CD4-positive, alpha-beta T cell (primary cell): ENCODE results near the gene SHISA5. TPM values are rescaled to one million over a fixed set of nuclear protein-coding genes. Genes with fewer than 3 reads are reported as not detected.

Experiments
- ATAC-seq: fragments of 200-7000 bp; cut with Tn5 transposase; one replicate; pipeline ENCODE4 v1.10.0; 2022; ENCODE audit warnings: mild to moderate bottlenecking; ENCODE audit not compliant: poor library complexity
- CTCF ChIA-PET: fragments of 350-600 bp; sonication (Branson Sonifier 250); formaldehyde crosslinking; loops from one replicate; lab custom pipeline; 2021; ENCODE audit warnings: antibody characterized with exemption, inconsistent platforms; lab: Charles Lee
- POLR2A ChIA-PET: fragments of 350-600 bp; sonication (Branson Sonifier 250); formaldehyde crosslinking; loops from one replicate; lab custom pipeline; 2021; ENCODE audit warnings: antibody characterized with exemption, inconsistent platforms; lab: Charles Lee
- DNase-seq, 14 experiments: peaks; one replicate each; pipeline ENCODE4 v3.0.0-alpha.2; 2013 to 2020; ENCODE audit warnings: mixed read lengths in 2 of 14
- H3K27ac ChIP-seq, 2 donors: one replicate each; pipeline versions ENCODE4 v1.5.1 to v1.7.0; 2013; ENCODE audit warnings: low read length in 2 of 2, low read depth in 1 of 2, mild to moderate bottlenecking in 1 of 2
- H3K27me3 ChIP-seq, 2 experiments: 1 replicate in 1 of 2; 2 replicates in 1 of 2; pipeline versions ENCODE4 v1.6.1 to v1.7.0; 2013; ENCODE audit warnings: low read length in 2 of 2, control low read depth in 1 of 2, mild to moderate bottlenecking in 1 of 2, moderate library complexity in 1 of 2; ENCODE audit not compliant: insufficient read depth in 2 of 2, control insufficient read depth in 1 of 2
- H3K36me3 ChIP-seq: one replicate; pipeline ENCODE4 v1.6.1; 2013; ENCODE audit warnings: low read length, control low read depth; ENCODE audit not compliant: insufficient read depth
- H3K4me1 ChIP-seq: one replicate; pipeline ENCODE4 v1.6.1; 2013; ENCODE audit warnings: low read length, control low read depth; ENCODE audit not compliant: insufficient read depth
- H3K4me3 ChIP-seq: one replicate; pipeline ENCODE4 v1.5.1; 2013; ENCODE audit warnings: mild to moderate bottlenecking, low read length, moderate library complexity
- H3K9me3 ChIP-seq, 2 experiments: 1 replicate in 1 of 2; 2 replicates in 1 of 2; pipeline versions ENCODE4 v1.6.1 to v1.7.0; 2013; ENCODE audit warnings: low read length in 2 of 2, mild to moderate bottlenecking in 2 of 2, control low read depth in 1 of 2, moderate library complexity in 1 of 2; ENCODE audit not compliant: control insufficient read depth in 1 of 2, insufficient read depth in 1 of 2
- H3K27ac Mint-ChIP-seq: one replicate; pipeline ENCODE4 v1.8.0; 2020; ENCODE audit warnings: mixed read lengths
- H3K27me3 Mint-ChIP-seq: one replicate; pipeline ENCODE4 v1.8.0; 2021; ENCODE audit warnings: mixed read lengths
- H3K36me3 Mint-ChIP-seq: one replicate; pipeline ENCODE4 v1.8.0; 2021; ENCODE audit warnings: low read depth, mixed read lengths
- H3K4me1 Mint-ChIP-seq: one replicate; pipeline ENCODE4 v1.8.0; 2021; ENCODE audit warnings: low read depth, mixed read lengths
- H3K4me3 Mint-ChIP-seq: one replicate; pipeline ENCODE4 v1.8.0; 2020; ENCODE audit warnings: mild to moderate bottlenecking, mixed read lengths
- H3K9me3 Mint-ChIP-seq: one replicate; pipeline ENCODE4 v1.8.0; 2020; ENCODE audit warnings: mixed read lengths
- intact Hi-C, 2 experiments: fragments of 100-400 bp; cut with DNase I in 1 of 2; cut with micrococcal nuclease in 1 of 2; formaldehyde crosslinking; loops; one replicate each; pipeline versions ENCODE4 v1.15.1 to v1.9.0; 2023 to 2025; cut with DNase I, micrococcal nuclease
- microRNA-seq: library from miRNA; unstranded; fragments of <30 nt; microRNA quantifications from one replicate; pipeline ENCODE4 v1.2.0, GENCODE V29; 2021; ENCODE audit warnings: borderline microRNAs expressed, borderline replicate concordance
- total RNA-seq, 174 experiments: library from RNA in 2 of 174; stranded (reverse) in 2 of 174; gene quantifications; one replicate each; pipeline ENCODE4 v1.2.3 and lab custom pipeline; 2021 to 2026
- TF ChIP-seq, protein P1 (sequence below): fragments of 200-600 bp; IDR thresholded peaks from one replicate; pipeline ENCODE4 v1.8.0; 2022; ENCODE audit warnings: antibody characterized with exemption, mild to moderate bottlenecking

SHISA5 gene
- total RNA-seq, 2 experiments from 2014 or later, result 102 to 109 TPM

DNA sequence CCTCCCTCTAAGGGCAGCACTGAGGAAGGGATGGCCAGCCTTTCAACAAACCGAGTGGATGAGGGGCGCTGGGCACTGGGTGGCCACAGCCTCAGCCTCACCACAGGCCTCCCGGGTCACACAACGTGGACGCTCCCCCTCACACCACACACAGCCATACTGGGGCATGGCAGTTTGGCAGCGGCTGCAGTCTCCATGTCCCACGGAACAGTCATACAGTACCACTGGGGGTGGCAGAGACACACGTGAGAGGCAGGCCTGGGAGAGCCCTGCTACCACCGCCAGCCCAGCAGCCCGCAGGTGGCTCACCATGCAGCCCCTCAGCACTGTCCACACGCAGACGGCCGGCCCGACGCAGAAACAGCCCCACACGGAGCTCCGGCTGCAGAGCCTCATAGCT is 85.8 kb downstream of the SHISA5 start:
- intact Hi-C loops, result no loop called here
- POLR2A ChIA-PET, result no interaction called here

More for the DNA sequence above, 85.8 kb downstream of the SHISA5 start:
- ATAC-seq (no peak), DNase-seq (no peak)
- TF ChIP-seq, protein P1, sequence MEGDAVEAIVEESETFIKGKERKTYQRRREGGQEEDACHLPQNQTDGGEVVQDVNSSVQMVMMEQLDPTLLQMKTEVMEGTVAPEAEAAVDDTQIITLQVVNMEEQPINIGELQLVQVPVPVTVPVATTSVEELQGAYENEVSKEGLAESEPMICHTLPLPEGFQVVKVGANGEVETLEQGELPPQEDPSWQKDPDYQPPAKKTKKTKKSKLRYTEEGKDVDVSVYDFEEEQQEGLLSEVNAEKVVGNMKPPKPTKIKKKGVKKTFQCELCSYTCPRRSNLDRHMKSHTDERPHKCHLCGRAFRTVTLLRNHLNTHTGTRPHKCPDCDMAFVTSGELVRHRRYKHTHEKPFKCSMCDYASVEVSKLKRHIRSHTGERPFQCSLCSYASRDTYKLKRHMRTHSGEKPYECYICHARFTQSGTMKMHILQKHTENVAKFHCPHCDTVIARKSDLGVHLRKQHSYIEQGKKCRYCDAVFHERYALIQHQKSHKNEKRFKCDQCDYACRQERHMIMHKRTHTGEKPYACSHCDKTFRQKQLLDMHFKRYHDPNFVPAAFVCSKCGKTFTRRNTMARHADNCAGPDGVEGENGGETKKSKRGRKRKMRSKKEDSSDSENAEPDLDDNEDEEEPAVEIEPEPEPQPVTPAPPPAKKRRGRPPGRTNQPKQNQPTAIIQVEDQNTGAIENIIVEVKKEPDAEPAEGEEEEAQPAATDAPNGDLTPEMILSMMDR, result no peak
- H3K36me3 Mint-ChIP-seq, result no peaks in the 10 kb centered on the region
- Histone ChIP-seq H3K4me1 (no peaks in the 10 kb centered on the region), H3K4me3 (no peak overlapping the region), H3K27ac (no peak overlapping the region), H3K9me3 (no peaks in the 10 kb centered on the region), H3K27me3 (no peaks in the 10 kb centered on the region), H3K36me3 (no peaks in the 10 kb centered on the region)
- H3K9me3 Mint-ChIP-seq, result no peaks in the 10 kb centered on the region
- H3K27ac Mint-ChIP-seq, result no peak overlapping the region
- no peaks in the 10 kb centered on the region for H3K4me1 Mint-ChIP-seq
- H3K27me3 Mint-ChIP-seq, result no peaks in the 10 kb centered on the region
- no peak overlapping the region for H3K4me3 Mint-ChIP-seq
- CTCF ChIA-PET, result no interaction called here

Small RNA genes within 50 kb of the gene (microRNA-seq; reads per million reads assigned to microRNA genes)
- gene MIR6823, result not detected

Other genes with a start within 250 kb of the SHISA5 start
- 1 to 10 TPM; 7.5 to 8.7 TPM for gene NME6, start 202.8 kb downstream of the SHISA5 start, total RNA-seq
- gene SPINK8, start 170.5 kb downstream of the SHISA5 start, total RNA-seq, result not detected
- gene FBXW12, start 132.0 kb downstream of the SHISA5 start, total RNA-seq, result not detected
- 1 to 10 TPM; 1.1 to 2.0 TPM for gene PLXNB1, start 74.1 kb downstream of the SHISA5 start, total RNA-seq
- 1 to 10 TPM; 5.5 to 5.8 TPM for gene CCDC51, start 64.1 kb downstream of the SHISA5 start, total RNA-seq
- gene TMA7, start 63.9 kb downstream of the SHISA5 start, total RNA-seq, result 100 to 1,000 TPM; 289 to 297 TPM
- gene ATRIP, start 57.4 kb downstream of the SHISA5 start, total RNA-seq, result 10 to 100 TPM in 1 of 2 experiments, 1 to 10 TPM in 1; 8.8 to 10.3 TPM
- gene PFKFB4, start 52.6 kb upstream of the SHISA5 start, total RNA-seq, result 1 to 10 TPM in 1 of 2 experiments, under 1 TPM in 1; 0.98 to 2.5 TPM
- not detected for gene UCN2, start 59.6 kb upstream of the SHISA5 start, total RNA-seq
- gene COL7A1, start 91.2 kb upstream of the SHISA5 start, total RNA-seq, result under 1 TPM; 0.73 to 0.93 TPM
- 10 to 100 TPM; 74.1 to 75.5 TPM for gene UQCRC1, start 105.5 kb upstream of the SHISA5 start, total RNA-seq
- gene TMEM89, start 117.6 kb upstream of the SHISA5 start, total RNA-seq, result not detected
- gene SLC26A6, start 131.3 kb upstream of the SHISA5 start, total RNA-seq, result 10 to 100 TPM; 13.5 to 14.4 TPM
- gene CELSR3, start 158.7 kb upstream of the SHISA5 start, total RNA-seq, result 1 to 10 TPM; 4.9 to 5.0 TPM
- gene NCKIPSD, start 181.7 kb upstream of the SHISA5 start, total RNA-seq, result 10 to 100 TPM in 1 of 2 experiments, 1 to 10 TPM in 1; 9.7 to 10.8 TPM
- 100 to 1,000 TPM in 1 of 2 experiments, 10 to 100 TPM in 1; 97.2 to 121 TPM for gene IP6K2, start 213.0 kb upstream of the SHISA5 start, total RNA-seq